Activated CD4-positive, alpha-beta T cell treated with anti-CD3 and anti-CD28 coated beads, Interleukin-2, amount 10 ng/mL, durations not matched to agents 24 days and 14 days (primary cell): ENCODE data around the gene SMAD6. TPM values are rescaled to one million over a fixed set of nuclear protein-coding genes. Genes with fewer than 3 reads are reported as not detected.
"Not testable (repeated sequence)": the region's sequence is repeated elsewhere in the genome, so short reads cannot be mapped to it uniquely, and the experiment has no call there.

Experiments used
- DNase-seq: peaks from one replicate; pipeline ENCODE4 v3.0.0; 2022
- H3K27ac Mint-ChIP-seq: one replicate; pipeline ENCODE4 v1.8.0; 2022; ENCODE audit warnings: mild to moderate bottlenecking, mixed read lengths
- H3K27me3 Mint-ChIP-seq: one replicate; pipeline ENCODE4 v1.8.0; 2022; ENCODE audit warnings: mixed read lengths
- H3K36me3 Mint-ChIP-seq: one replicate; pipeline ENCODE4 v1.8.0; 2022; ENCODE audit warnings: low read depth, mild to moderate bottlenecking, mixed read lengths
- H3K4me1 Mint-ChIP-seq: one replicate; pipeline ENCODE4 v1.8.0; 2021; ENCODE audit warnings: mixed read lengths
- H3K4me3 Mint-ChIP-seq: one replicate; pipeline ENCODE4 v1.8.0; 2022; ENCODE audit warnings: mild to moderate bottlenecking, moderate library complexity, mixed read lengths
- H3K9me3 Mint-ChIP-seq: one replicate; pipeline ENCODE4 v1.8.0; 2021; ENCODE audit warnings: mixed read lengths
- intact Hi-C: fragments of 100-400 bp; cut with micrococcal nuclease; formaldehyde crosslinking; loops from one replicate; pipeline ENCODE4 v1.15.1; 2023
- total RNA-seq: library from RNA; stranded (reverse); gene quantifications from 2 replicates; pipeline ENCODE4 v1.2.3, GENCODE V29; 2022

The SMAD6 gene
- total RNA-seq, 1 donor from 2014 or later, result 0.40 TPM

- H3K9me3 Mint-ChIP-seq, result peaks cover 5% of the 10 kb centered on the region
- intact Hi-C loops, result no loop called here
Observed at GRCh38 chr15:66750609-66751008, 48.6 kb downstream of the SMAD6 start.

GRCh38 chr15:66751579-66751978, 49.5 kb downstream of the SMAD6 start:
- Mint-ChIP-seq H3K27ac (no peak overlapping the region), H3K36me3 (peaks cover 3% of the 10 kb centered on the region), H3K27me3 (no peaks in the 10 kb centered on the region), H3K4me3 (no peak overlapping the region), H3K4me1 (peaks cover 5% of the 10 kb centered on the region), H3K9me3 (peaks cover 5% of the 10 kb centered on the region)
- intact Hi-C loops, result no loop called here
- DNase-seq, result no peak

More at GRCh38 chr15:66750609-66751008, 48.6 kb downstream of the SMAD6 start:
- Mint-ChIP-seq H3K27me3 (no peaks in the 10 kb centered on the region), H3K36me3 (peaks cover 3% of the 10 kb centered on the region), H3K27ac (no peak overlapping the region), H3K4me1 (peaks cover 5% of the 10 kb centered on the region), H3K4me3 (no peak overlapping the region)
- no peak for DNase-seq

DNA sequence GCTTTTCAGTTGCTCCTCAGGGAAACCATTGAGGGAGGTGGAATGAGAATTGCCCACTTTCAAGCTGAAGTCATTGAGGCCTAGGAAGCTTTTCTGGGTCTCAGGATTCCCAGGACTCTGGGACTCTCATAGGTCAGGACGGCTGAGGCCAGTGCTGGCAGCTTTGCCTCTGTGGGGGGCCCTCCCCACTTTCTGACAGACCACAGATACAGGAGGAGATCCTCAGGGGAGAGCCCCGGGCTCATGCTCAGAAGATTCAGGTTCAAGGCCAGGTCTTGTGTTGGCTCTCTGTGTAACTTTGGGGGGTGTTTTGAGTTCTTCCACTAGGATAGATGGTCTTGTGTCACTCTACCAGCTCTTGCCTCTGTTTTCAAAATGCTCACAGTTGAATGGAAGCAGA, 50.0 kb downstream of the SMAD6 start:
- Mint-ChIP-seq H3K36me3 (peaks cover 3% of the 10 kb centered on the region), H3K4me1 (peaks cover 5% of the 10 kb centered on the region), H3K27ac (no peak overlapping the region), H3K4me3 (no peak overlapping the region), H3K27me3 (no peaks in the 10 kb centered on the region), H3K9me3 (peaks cover 5% of the 10 kb centered on the region)
- intact Hi-C loops, result no loop called here
- no peak for DNase-seq

- Mint-ChIP-seq H3K36me3 (peaks cover 3% of the 10 kb centered on the region), H3K9me3 (peaks cover 5% of the 10 kb centered on the region), H3K27ac (no peak overlapping the region), H3K4me3 (no peak overlapping the region), H3K27me3 (no peaks in the 10 kb centered on the region), H3K4me1 (peaks cover 5% of the 10 kb centered on the region)
- DNase-seq, result no peak
- intact Hi-C loops, result no loop called here
Observed at GRCh38 chr15:66753687-66754377, 51.8 kb downstream of the SMAD6 start.

- Mint-ChIP-seq H3K9me3 (peaks cover 5% of the 10 kb centered on the region), H3K36me3 (peaks cover 3% of the 10 kb centered on the region), H3K27ac (no peak overlapping the region), H3K4me3 (no peak overlapping the region), H3K4me1 (peaks cover 5% of the 10 kb centered on the region), H3K27me3 (peaks cover 3% of the 10 kb centered on the region)
- intact Hi-C loops, result no loop called here
- DNase-seq, result no peak
Observed at GRCh38 chr15:66754789-66755188, 52.8 kb downstream of the SMAD6 start.

DNA sequence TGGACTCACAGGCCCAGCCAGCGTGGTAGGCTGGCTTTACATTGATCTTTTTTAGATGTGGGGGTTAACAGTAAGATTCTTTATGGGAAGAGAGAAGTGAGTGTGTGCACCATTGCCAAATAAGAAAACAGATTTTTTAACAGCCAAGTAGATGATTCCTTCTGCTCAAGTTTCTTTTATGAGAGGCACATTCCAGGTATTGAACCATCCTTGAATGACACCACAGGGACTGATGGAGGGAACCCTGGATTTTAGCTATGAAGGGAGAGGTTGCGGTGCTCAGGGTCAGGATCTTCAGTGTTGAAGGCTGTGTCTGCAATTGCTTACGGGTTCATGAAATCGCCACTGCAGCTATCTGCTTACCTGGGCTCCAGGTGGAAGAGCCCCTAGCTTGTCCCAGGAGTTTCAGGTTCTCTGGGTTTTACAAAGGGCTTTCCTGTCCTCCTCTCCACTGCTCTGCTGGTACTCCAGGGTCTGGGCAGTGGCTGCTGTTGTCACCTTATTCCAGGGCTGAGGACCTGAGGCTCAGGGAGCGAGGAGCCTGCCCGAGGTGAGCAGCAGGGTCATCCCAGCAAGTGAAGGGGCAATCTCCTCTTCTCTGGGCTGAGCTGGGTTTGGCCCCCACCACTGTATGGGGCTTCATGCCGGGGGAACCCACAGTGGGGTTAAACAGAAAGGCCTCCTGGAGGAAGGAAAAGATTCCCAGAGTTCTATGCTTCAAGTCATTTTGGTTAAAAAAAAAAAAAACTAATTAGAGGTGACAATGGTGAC, 53.4 kb downstream of the SMAD6 start:
- peaks cover 5% of the 10 kb centered on the region for H3K4me1 Mint-ChIP-seq
- peaks cover 3% of the 10 kb centered on the region for H3K36me3 Mint-ChIP-seq
- DNase-seq, result no peak
- H3K9me3 Mint-ChIP-seq, result peaks cover 5% of the 10 kb centered on the region
- intact Hi-C loops, result no loop called here
- H3K27me3 Mint-ChIP-seq, result peaks cover 7% of the 10 kb centered on the region
- H3K27ac Mint-ChIP-seq, result no peak overlapping the region
- no peak overlapping the region for H3K4me3 Mint-ChIP-seq

- Mint-ChIP-seq H3K36me3 (peaks cover 3% of the 10 kb centered on the region), H3K4me3 (no peak overlapping the region), H3K27me3 (peaks cover 7% of the 10 kb centered on the region), H3K4me1 (peaks cover 4% of the 10 kb centered on the region), H3K27ac (no peak overlapping the region), H3K9me3 (peaks cover 5% of the 10 kb centered on the region)
- no peak for DNase-seq
- intact Hi-C loops, result no loop called here
Observed at GRCh38 chr15:66756295-66756694, 54.3 kb downstream of the SMAD6 start.

DNA sequence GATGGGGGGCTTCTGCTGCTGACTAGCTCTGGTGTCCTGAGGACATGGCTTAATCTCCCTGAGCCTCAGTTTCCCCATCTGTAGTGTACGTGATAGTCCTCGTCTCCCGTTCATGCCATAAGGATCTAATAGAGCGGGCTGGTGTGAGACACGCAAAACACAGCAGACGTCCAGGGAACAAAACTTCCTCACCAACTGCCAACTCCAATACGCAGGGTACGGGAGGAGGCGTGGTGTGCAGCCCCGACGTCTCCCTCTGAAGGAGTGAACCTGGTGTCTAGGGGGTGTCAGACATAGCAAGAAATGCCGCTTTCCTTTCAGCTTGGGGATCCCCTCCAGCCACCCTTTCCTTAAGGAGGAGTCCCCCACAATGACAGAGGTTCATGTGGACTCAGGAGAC, 55.0 kb downstream of the SMAD6 start:
- Mint-ChIP-seq H3K9me3 (peaks cover 5% of the 10 kb centered on the region), H3K27me3 (peaks cover 7% of the 10 kb centered on the region), H3K4me1 (no peaks in the 10 kb centered on the region), H3K4me3 (no peak overlapping the region), H3K27ac (no peak overlapping the region), H3K36me3 (peaks cover 3% of the 10 kb centered on the region)
- no peak for DNase-seq
- intact Hi-C loops, result no loop called here

GRCh38 chr15:66757521-66757920, 55.5 kb downstream of the SMAD6 start:
- peaks cover 8% of the 10 kb centered on the region for H3K27me3 Mint-ChIP-seq
- H3K9me3 Mint-ChIP-seq, result peaks cover 5% of the 10 kb centered on the region
- no peak overlapping the region for H3K4me3 Mint-ChIP-seq
- DNase-seq, result no peak
- H3K36me3 Mint-ChIP-seq, result peaks cover 3% of the 10 kb centered on the region
- H3K27ac Mint-ChIP-seq, result no peak overlapping the region
- intact Hi-C loops, result no loop called here
- H3K4me1 Mint-ChIP-seq, result no peaks in the 10 kb centered on the region

DNA sequence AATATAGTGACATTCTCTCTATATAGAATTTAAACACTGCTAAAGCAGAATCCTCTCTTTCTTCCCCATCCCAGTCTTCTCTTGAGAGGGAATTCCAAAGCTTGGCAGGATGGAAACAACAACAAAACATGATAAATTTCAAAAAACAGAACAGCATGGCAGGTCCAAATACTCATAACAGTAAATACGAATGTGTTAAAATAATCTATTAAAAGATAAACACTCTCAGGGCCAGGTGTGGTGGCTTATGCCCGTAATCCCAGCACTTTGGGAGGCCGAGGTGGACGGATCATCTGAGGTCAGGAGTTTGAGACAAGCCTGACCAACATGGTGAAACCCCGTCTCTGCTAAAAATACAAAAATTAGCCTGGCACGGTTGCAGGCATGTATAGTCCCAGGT, 56.2 kb downstream of the SMAD6 start:
- peaks cover 13% of the 10 kb centered on the region for H3K27me3 Mint-ChIP-seq
- intact Hi-C loops, H3K9me3 Mint-ChIP-seq, H3K27ac Mint-ChIP-seq, H3K4me1 Mint-ChIP-seq, H3K36me3 Mint-ChIP-seq, H3K4me3 Mint-ChIP-seq, DNase-seq: not testable (repeated sequence)

DNA sequence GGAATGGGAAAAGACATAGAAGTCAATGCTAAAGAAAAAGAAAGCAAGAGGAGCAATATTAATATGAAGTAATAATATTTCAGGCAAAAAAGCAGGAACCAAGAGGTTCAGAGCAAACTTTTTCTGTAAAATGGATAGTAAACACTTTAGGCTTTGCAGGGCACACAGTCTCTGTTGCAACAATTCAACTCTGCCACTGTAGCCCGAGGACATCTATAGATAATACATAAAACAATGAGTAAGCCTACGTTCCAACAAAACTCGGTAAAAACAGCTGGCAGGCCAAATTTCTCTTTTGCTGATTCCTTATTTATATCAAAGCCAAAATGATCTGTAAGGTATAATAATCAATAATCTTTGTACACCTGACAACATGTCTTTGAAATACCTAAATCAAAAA, 56.8 kb downstream of the SMAD6 start:
- peaks cover 5% of the 10 kb centered on the region for H3K9me3 Mint-ChIP-seq
- peaks cover 3% of the 10 kb centered on the region for H3K36me3 Mint-ChIP-seq
- intact Hi-C loops, result no loop called here
- no peak for DNase-seq
- no peak overlapping the region for H3K27ac Mint-ChIP-seq
- no peak overlapping the region for H3K4me3 Mint-ChIP-seq
- H3K4me1 Mint-ChIP-seq, result no peaks in the 10 kb centered on the region
- H3K27me3 Mint-ChIP-seq, result peaks cover 13% of the 10 kb centered on the region

DNA sequence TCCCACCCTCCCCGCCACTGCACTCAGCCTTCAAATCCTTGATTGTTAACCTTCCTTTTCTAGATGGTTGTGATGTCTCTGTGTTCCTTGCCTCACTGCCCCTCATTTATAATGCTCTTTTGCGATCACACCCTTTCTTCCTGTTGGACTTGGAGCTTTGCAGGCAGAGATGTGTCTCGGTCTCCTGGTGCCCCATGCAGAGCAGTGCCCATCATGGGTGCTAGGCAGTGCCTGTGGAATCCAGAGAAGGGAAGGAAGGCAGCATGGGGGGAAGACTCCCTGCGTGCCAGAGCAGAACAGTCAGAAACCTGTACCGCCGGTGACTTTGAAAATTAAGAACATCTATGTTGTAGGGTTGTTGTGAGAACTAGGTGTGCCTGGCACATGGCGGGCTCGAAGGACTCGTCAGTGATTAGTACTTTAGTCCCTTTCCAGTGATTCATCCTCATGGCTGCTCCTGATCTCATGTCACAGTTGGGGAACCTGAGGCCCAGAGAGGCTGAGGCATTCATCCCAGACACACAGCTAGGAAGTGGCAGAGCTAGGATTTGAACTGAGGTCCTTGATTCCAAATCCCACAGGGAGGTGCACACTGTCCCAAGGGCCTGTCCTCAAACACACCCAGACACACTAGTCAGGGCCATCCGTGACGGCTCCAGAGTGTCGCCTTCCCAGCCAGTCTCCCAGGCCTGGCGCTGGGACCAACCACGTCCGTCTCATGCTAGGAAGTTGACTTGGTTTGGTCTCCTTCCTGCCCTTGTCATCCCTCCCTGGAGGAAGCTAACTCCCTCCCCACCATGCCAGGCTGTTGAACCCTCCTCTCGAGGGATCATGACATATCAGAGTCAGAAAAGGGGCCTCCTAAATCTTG, 58.3 kb downstream of the SMAD6 start:
- Mint-ChIP-seq H3K27ac (no peak overlapping the region), H3K36me3 (no peaks in the 10 kb centered on the region), H3K4me1 (peaks cover under 1% of the 10 kb centered on the region)

GRCh38 chr15:66760968-66761725, 59.1 kb downstream of the SMAD6 start:
- no peak overlapping the region for H3K27ac Mint-ChIP-seq
- H3K4me1 Mint-ChIP-seq, result peaks cover 5% of the 10 kb centered on the region
- DNase-seq, result no peak
- no peaks in the 10 kb centered on the region for H3K36me3 Mint-ChIP-seq
- H3K4me3 Mint-ChIP-seq, result no peak overlapping the region
- intact Hi-C loops, result no loop called here
- H3K27me3 Mint-ChIP-seq, result peaks cover 33% of the 10 kb centered on the region
- H3K9me3 Mint-ChIP-seq, result no peaks in the 10 kb centered on the region

More for the DNA sequence above, 58.3 kb downstream of the SMAD6 start:
- intact Hi-C loops, result no loop called here
- DNase-seq, result no peak
- Mint-ChIP-seq H3K27me3 (peaks cover 25% of the 10 kb centered on the region), H3K4me3 (no peak overlapping the region), H3K9me3 (peaks cover 2% of the 10 kb centered on the region)
